Astrocyte of the spinal cord (primary cell): ENCODE measurements around the gene AP1G1.
A peak's percentile ranks its signal among the peaks of the same experiment; 100 is the strongest.

Experiments used
- DNase-seq: peaks from one replicate; pipeline ENCODE4 v3.0.0; 2011; ENCODE audit warnings: low read depth, low spot score
- H3K4me3 ChIP-seq: 2 replicates; pipeline ENCODE4 v1.5.1; 2011; ENCODE audit warnings: low read depth, mild to moderate bottlenecking, low read length, moderate library complexity
- CTCF ChIP-seq: IDR thresholded peaks from 2 replicates; pipeline ENCODE4 v1.5.1; 2012; ENCODE audit warnings: low read depth, mild to moderate bottlenecking, low read length, inconsistent platforms
- in situ Hi-C: cut with HindIII; loops from 2 replicates; pipeline ENCODE4 v1.10.0; 2017; ENCODE audit warnings: low sequenced_read_pairs

AP1G1 gene

GRCh38 chr16:71851746-71852145 lies 43.1 kb upstream of the AP1G1 start:
- no peak overlapping the region for H3K4me3 ChIP-seq
- no peak for TF ChIP-seq CTCF
- in situ Hi-C loops = no loop called here
- no peak for DNase-seq

DNA sequence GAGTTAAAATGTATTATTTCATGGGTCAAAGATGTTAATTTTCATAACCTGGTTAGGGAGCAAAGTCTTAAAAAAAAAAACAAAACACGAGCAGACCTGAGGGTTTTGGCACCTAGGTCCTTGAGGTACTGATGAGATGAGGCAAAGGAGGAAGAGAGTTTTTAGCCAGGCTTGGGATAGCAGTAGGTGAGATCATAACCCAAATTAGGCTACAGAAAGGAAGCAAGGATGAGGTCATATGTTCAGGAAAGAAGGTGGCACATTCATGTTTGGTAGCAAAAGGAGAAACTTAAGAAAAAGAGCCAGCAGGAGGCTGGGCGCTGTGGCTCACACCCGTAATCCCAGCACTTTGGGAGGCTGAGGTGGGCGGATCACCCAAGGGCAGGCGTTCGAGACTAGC lies 40.0 kb upstream of the AP1G1 start:
- no peak for DNase-seq
- in situ Hi-C loops = no loop called here
- TF ChIP-seq CTCF = no peak
- H3K4me3 ChIP-seq = no peak overlapping the region

- no peak for TF ChIP-seq CTCF
- no peak for DNase-seq
- peak overlapping the region; percentile 99 for H3K4me3 ChIP-seq
- in situ Hi-C loops = no loop called here
These were observed 38.5 kb upstream of the AP1G1 start for GRCh38 chr16:71847096-71847495.

GRCh38 chr16:71846431-71846830 lies 37.8 kb upstream of the AP1G1 start:
- no peak for TF ChIP-seq CTCF
- in situ Hi-C loops = no loop called here
- DNase-seq = peak; percentile 2
- peak overlapping the region; percentile 99 for H3K4me3 ChIP-seq

- DNase-seq = peak; percentile 87
- no peak for TF ChIP-seq CTCF
These were observed 37.2 kb upstream of the AP1G1 start, which contains the start of gene ATXN1L for GRCh38 chr16:71845639-71846430. TSS of gene ATXN1L (plus strand) at chr16:71845976. CDS start at chr16:71849741, 3,765 bp downstream.

DNA sequence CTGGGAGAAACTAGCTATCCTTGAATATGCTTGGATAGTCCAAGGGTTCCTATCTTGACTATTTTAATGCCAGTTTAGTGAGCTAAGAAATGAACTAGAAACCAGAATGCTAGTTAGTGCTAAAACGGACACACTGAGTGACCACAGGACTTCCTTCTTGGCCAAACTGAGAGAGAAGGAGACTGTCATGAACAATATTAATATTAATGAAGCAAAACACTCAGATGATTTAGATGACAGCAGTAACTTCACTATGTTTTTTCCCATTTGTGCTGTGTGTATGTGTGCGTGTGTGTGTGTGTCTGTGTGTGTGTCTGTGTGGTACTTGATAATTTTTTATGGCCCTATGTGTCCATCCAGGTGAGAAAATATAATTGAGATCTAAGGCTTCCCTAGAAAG lies 34.9 kb upstream of the AP1G1 start:
- H3K4me3 ChIP-seq = no peak overlapping the region
- no peak for TF ChIP-seq CTCF
- no peak for DNase-seq
- in situ Hi-C loops = no loop called here

More at GRCh38 chr16:71845639-71846430, 37.2 kb upstream of the AP1G1 start, which contains the start of gene ATXN1L:
- H3K4me3 ChIP-seq = peak within 1 kb of the TSS; percentile 99
- in situ Hi-C loops = no loop called here
